ENCODE measurements around the gene ANKRD13A.

ANKRD13A gene

DNA sequence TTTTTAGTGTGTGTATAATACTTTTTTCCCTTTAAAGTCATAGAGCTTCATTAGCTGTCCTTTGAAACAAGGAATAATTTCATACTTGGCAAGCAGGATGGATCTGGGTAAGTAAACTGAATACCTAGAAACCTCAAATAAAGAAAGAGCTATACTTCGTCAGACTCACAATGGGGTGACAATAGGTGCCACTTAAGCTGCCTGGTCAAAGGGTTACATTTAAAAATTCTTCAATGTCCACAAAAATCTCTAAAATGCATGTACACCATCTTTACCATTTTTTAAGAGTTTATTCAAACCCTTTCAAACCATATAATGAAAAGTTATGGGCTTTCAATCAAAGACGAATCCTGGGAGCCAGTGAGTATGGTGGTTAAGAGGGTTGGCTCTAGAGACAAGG, 6.1 kb upstream of the ANKRD13A start:
- no peak for FAIRE-seq
- TF ChIP-seq, protein P1, sequence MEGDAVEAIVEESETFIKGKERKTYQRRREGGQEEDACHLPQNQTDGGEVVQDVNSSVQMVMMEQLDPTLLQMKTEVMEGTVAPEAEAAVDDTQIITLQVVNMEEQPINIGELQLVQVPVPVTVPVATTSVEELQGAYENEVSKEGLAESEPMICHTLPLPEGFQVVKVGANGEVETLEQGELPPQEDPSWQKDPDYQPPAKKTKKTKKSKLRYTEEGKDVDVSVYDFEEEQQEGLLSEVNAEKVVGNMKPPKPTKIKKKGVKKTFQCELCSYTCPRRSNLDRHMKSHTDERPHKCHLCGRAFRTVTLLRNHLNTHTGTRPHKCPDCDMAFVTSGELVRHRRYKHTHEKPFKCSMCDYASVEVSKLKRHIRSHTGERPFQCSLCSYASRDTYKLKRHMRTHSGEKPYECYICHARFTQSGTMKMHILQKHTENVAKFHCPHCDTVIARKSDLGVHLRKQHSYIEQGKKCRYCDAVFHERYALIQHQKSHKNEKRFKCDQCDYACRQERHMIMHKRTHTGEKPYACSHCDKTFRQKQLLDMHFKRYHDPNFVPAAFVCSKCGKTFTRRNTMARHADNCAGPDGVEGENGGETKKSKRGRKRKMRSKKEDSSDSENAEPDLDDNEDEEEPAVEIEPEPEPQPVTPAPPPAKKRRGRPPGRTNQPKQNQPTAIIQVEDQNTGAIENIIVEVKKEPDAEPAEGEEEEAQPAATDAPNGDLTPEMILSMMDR (IDR thresholded peaks at IDR 0.05; ENCODE audit: insufficient read depth, missing control alignments): no peak
- DNase-seq (ENCODE audit: insufficient read length, low spot score): no peak

DNA sequence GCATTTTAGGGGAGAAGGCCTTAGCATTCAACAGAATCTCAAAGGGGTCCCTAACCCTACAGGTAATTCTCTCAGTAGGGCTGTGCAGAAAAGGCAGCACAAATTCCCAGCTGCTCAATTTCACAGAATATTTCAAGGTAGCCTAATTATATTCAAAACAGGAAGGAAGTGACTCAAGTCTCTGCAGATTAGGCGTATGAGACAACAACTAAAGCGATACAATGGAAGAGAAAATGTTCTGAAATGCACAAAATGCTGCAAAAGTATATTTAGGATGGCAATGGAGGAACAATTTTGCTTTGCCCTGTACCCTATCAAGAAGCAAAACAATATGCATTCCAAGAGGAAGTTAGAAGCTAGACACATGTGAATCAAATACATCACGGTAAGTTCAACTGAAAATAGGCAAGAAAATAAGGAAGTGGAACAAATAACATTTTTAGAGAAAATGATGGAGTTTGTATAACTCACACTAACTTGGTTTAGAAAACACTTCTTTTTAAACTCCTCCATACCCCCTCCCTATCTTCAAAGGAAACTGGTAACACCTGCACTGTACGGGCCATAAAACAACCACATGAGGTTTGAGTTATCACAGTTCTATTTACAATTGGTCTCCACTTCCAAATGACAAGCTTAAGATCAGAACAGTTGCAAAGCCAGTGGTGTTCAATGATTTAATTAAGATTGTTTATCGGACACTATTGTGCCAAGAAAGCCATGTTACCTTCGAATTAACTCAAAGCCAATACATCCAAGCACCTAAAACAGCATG, 4.6 kb upstream of the ANKRD13A start:
- FAIRE-seq (no peak), DNase-seq (ENCODE audit: insufficient read length, low spot score) (no peak)
- TF ChIP-seq, protein P1 (IDR thresholded peaks at IDR 0.05; ENCODE audit: insufficient read depth, missing control alignments): no peak

DNA sequence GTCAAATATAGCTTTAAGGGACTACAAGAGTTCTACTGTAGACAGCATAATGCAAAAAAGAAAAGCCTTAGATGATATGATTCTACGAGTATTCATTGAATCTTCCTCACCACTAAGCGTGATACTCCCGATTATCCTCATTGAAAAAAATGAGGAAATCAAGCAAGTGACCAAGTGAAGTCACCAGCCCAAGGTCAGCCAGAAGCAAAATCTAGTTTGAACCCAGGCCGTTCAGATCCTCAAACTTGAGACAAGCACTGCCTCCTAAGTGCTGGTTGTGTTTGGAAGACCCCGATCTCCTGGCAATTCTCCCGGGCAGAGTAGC, 3.9 kb upstream of the ANKRD13A start:
- TF ChIP-seq, protein P1 (IDR thresholded peaks at IDR 0.05; ENCODE audit: insufficient read depth, missing control alignments): no peak
- no peak for FAIRE-seq
- DNase-seq (ENCODE audit: insufficient read length, low spot score): no peak

GRCh38 chr12:109995686-109996482, 3.3 kb upstream of the ANKRD13A start, which contains the start of gene GIT2:
GIT2 (minus strand) TSS chr12:109996368; CDS start chr12:109996224, 144 bp downstream.
- TF ChIP-seq, protein P1 (IDR thresholded peaks at IDR 0.05; ENCODE audit: insufficient read depth, missing control alignments): no peak
- no peak for FAIRE-seq
- peak; percentile 83 for DNase-seq (ENCODE audit: insufficient read length, low spot score)

DNA sequence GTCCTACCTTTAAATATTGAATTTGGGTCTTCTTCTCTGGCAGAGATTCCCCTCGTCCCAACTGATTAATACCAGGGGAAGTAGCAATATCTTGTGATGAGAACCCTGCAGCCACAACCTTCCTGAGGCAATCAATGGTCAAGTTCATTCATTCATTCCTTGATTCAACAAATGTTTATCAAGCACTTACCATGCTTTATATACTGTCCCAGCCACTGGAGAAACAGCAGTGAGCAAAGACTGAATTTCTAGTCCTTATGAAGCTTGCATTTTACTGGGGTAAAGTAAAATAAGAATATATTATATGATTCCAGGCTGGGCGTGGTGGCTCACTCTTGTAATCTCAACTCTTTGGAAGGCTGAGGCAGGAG, 2.8 kb upstream of the ANKRD13A start:
- TF ChIP-seq, protein P1 (IDR thresholded peaks at IDR 0.05; ENCODE audit: insufficient read depth, missing control alignments): no peak
- FAIRE-seq (no peak), DNase-seq (ENCODE audit: insufficient read length, low spot score) (no peak)

DNA sequence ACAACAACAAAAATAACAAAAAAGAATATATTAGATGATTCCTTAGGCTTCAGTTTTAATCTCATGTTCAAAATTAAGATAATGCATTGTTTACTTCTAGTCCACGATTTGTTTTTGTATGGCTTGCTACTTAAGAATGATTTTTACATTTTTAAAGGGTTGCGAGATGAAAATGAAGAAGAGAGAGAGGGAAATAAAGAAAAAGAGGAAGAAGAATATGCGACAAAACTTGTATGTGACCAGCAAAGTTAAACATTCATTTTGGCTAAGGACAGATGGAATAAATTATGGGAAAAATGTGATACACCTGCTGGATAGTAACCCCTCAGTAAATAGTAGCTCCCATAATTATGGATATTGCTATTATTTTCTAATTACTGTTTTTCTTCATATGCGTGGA, 1.8 kb upstream of the ANKRD13A start:
- FAIRE-seq (no peak), DNase-seq (ENCODE audit: insufficient read length, low spot score) (no peak)
- TF ChIP-seq, protein P1 (IDR thresholded peaks at IDR 0.05; ENCODE audit: insufficient read depth, missing control alignments): no peak

Measured in D721Med (cell line).